GM10248 (cell line): ENCODE results near the gene SMYD3.

Source experiments
- CTCF ChIA-PET: fragments of 300-600 bp; sonication (Branson Sonifier 250); formaldehyde crosslinking; extraction: SDS; loops from one replicate; lab custom pipeline; 2021; ENCODE audit warnings: antibody characterized with exemption; lab: Yijun Ruan, JAX
- POLR2A ChIA-PET: fragments of 350-650 bp; sonication (Branson Sonifier 250); formaldehyde crosslinking; extraction: SDS; loops from one replicate; lab custom pipeline; 2020; ENCODE audit warnings: antibody characterized with exemption; lab: Yijun Ruan, JAX
- DNase-seq: peaks from one replicate; pipeline ENCODE4 v3.0.0; 2012; ENCODE audit errors: extremely low spot score
- CTCF ChIP-seq: IDR thresholded peaks from 2 replicates; pipeline ENCODE4 v1.5.1; 2012; ENCODE audit warnings: mild to moderate bottlenecking, low read depth; ENCODE audit errors: extremely low read depth, missing control alignments, control extremely low read depth

Gene SMYD3

DNA sequence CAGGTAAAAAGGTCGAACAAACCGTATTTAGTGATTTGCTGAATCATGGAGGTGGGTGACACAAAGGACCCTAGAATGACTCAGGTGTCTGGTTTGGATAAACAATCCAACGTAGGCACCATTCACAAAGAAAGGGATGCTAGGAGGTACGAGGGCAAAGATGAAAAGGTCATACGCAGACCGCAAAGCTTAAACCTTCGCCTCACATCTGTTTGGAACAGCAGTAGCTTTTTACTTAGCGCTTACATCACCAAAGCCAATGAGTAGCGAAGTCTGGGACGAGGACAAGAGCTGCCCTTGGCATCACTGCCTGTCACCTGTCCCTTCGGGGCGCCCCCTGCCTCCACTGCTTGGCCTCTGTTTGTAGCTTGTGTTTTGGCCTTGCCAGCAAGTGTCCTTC is 350.2 kb downstream of the SMYD3 start:
- DNase-seq: no peak
- CTCF ChIA-PET: interaction anchor here (0.8 to 5.3 kb wide), 4 partner anchors 9 to 17 kb away, joined by 3 to 29 read pairs (median 4); no protein-coding TSS in a partner anchor
- POLR2A ChIA-PET: no interaction called here
- TF ChIP-seq CTCF: no peak

DNA sequence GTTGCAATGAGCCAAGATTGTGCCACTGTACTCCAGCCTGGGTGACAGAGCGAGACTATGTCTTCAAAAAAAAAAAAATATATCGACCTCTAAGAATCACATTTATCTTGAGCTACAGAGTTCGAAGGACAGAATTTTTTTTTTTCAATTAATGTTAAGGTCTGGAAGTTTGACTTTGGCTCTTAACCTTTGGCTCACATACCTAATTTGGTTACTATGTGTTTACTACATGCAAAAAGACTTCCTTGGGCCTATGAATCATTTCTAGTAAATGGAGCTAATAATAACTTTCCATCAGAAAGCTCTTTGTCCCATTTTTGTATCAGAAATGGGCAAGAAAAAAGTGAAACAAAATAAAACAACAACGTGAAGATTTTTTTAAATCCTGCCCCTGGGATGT is 351.2 kb downstream of the SMYD3 start:
- no peak for DNase-seq
- no peak for TF ChIP-seq CTCF
- ChIA-PET POLR2A (no interaction called here), CTCF (interaction anchor here (5.3 kb wide), 1 partner anchor 12 kb away, joined by 29 read pairs; no protein-coding TSS in a partner anchor)

- TF ChIP-seq CTCF: no peak
- POLR2A ChIA-PET: no interaction called here
- CTCF ChIA-PET: interaction anchor here (1.6 to 5.3 kb wide), 2 partner anchors 10 to 19 kb away, joined by 5 to 29 read pairs; no protein-coding TSS in a partner anchor
- DNase-seq: no peak
Observed at GRCh38 chr1:246153796-246154212, 353.3 kb downstream of the SMYD3 start.

GRCh38 chr1:246152986-246153431 is 354.1 kb downstream of the SMYD3 start:
- CTCF ChIA-PET: interaction anchor here (1.1 kb wide), 3 partner anchors 11 to 37 kb away, joined by 3 to 5 read pairs (median 3); no protein-coding TSS in a partner anchor
- POLR2A ChIA-PET: no interaction called here
- TF ChIP-seq CTCF: no peak
- no peak for DNase-seq

- ChIA-PET CTCF (interaction anchor here (1.1 kb wide), 1 partner anchor 10 kb away, joined by 3 read pairs; no protein-coding TSS in a partner anchor), POLR2A (interaction anchor here (0.6 kb wide), 1 partner anchor 200 kb away, joined by 4 read pairs; no protein-coding TSS in a partner anchor)
- no peak for TF ChIP-seq CTCF
- no peak for DNase-seq
Observed at GRCh38 chr1:246151796-246152434, 355.2 kb downstream of the SMYD3 start.

- no peak for DNase-seq
- POLR2A ChIA-PET: no interaction called here
Observed at GRCh38 chr1:246149543-246149942, 357.5 kb downstream of the SMYD3 start.

More at GRCh38 chr1:246149543-246149942, 357.5 kb downstream of the SMYD3 start:
- CTCF ChIA-PET: no interaction called here
- TF ChIP-seq CTCF: no peak
